DND-41 (cell line): ENCODE measurements around the gene DCTD.

Experiments
- ATAC-seq: fragments of 200-7000 bp; cut with Tn5 transposase; 3 replicates; pipeline ENCODE4 v1.9.1; 2021; ENCODE audit warnings: low read depth; ENCODE audit not compliant: insufficient read depth
- DNase-seq: peaks from one replicate; pipeline ENCODE4 v3.0.0-alpha.2; 2020
- H2AFZ ChIP-seq: 2 replicates; pipeline ENCODE4 v1.6.0; 2012; ENCODE audit warnings: low read depth, low read length
- H3K27ac ChIP-seq: 2 replicates; pipeline ENCODE4 v1.5.1; 2012; ENCODE audit warnings: low read length, inconsistent platforms
- H3K27me3 ChIP-seq: fragments of 200-600 bp; sonication (generic); 2 replicates; pipeline ENCODE4 v1.6.0; 2012; ENCODE audit warnings: low read length, mild to moderate bottlenecking, inconsistent platforms; ENCODE audit not compliant: insufficient read depth, poor library complexity
- H3K36me3 ChIP-seq: 2 replicates; pipeline ENCODE4 v1.5.1; 2012; ENCODE audit warnings: low read length, inconsistent platforms; ENCODE audit not compliant: insufficient read depth
- H3K4me1 ChIP-seq: 2 replicates; pipeline ENCODE4 v1.5.1; 2012; ENCODE audit warnings: mild to moderate bottlenecking, low read length; ENCODE audit not compliant: insufficient read depth
- H3K4me2 ChIP-seq: 2 replicates; pipeline ENCODE4 v1.6.0; 2012; ENCODE audit warnings: mild to moderate bottlenecking, moderate library complexity, low read length, inconsistent platforms; ENCODE audit not compliant: insufficient read depth
- H3K4me3 ChIP-seq, 2 experiments: fragments of 200-600 bp in 1 of 2; shearing (Covaris generic) in 1 of 2; 2 replicates each; pipeline ENCODE4 v1.5.1; 2012 to 2016; ENCODE audit warnings: inconsistent platforms in 2 of 2, low read length in 2 of 2, mild to moderate bottlenecking in 2 of 2, low read depth in 1 of 2, moderate library complexity in 1 of 2
- H3K79me2 ChIP-seq: 2 replicates; pipeline ENCODE4 v1.6.0; 2012; ENCODE audit warnings: low read length, inconsistent platforms; ENCODE audit not compliant: insufficient read depth
- H3K9ac ChIP-seq: 2 replicates; pipeline ENCODE4 v1.6.0; 2012; ENCODE audit warnings: low read depth, mild to moderate bottlenecking, inconsistent platforms, low read length, moderate library complexity
- H3K9me3 ChIP-seq: 2 replicates; pipeline ENCODE4 v1.5.1; 2012; ENCODE audit warnings: low read length, moderate library complexity, mild to moderate bottlenecking, inconsistent platforms; ENCODE audit not compliant: insufficient read depth, severe bottlenecking
- H4K20me1 ChIP-seq: 2 replicates; pipeline ENCODE4 v1.6.0; 2012; ENCODE audit warnings: low read length; ENCODE audit not compliant: insufficient read depth
- EZH2 ChIP-seq: IDR thresholded peaks from 3 replicates; pipeline ENCODE4 v1.6.1; 2012; ENCODE audit warnings: borderline replicate concordance, low read depth, mild to moderate bottlenecking, moderate library complexity, low read length, inconsistent platforms; ENCODE audit not compliant: severe bottlenecking
- TF ChIP-seq, protein P1 (sequence below): IDR thresholded peaks from 2 replicates; pipeline ENCODE4 v1.5.1; 2012; ENCODE audit warnings: borderline replicate concordance, low read length, moderate library complexity, mild to moderate bottlenecking; ENCODE audit not compliant: poor library complexity, severe bottlenecking; ENCODE audit errors: extremely low read depth

DCTD gene

DNA sequence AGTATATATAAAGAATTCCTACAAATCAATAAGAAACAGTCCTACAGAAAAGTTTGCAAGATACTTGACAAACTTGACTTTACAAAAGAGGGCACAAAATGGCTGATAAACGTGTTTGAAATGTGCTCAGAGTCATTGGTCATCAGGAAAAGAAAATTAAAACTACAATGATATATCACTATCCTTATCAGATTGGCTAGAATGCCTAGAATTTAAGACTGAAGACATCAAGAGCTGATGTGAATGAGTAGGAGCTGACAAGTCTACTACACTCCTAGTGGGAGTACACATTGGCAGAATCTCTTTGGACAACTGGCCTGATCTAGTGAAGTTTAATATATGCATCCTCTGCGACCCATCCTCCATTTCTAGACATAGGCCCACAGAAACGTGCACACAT lies 10.3 kb upstream of the DCTD start:
- H3K4me1 ChIP-seq: no peaks in the 10 kb centered on the region
- H3K27me3 ChIP-seq: no peaks in the 10 kb centered on the region
- H3K9me3 ChIP-seq: no peaks in the 10 kb centered on the region
- no peaks in the 10 kb centered on the region for H4K20me1 ChIP-seq
- no peak overlapping the region for H3K9ac ChIP-seq
- H3K36me3 ChIP-seq: no peaks in the 10 kb centered on the region
- DNase-seq (no peak), ATAC-seq (no peak)
- no peak overlapping the region for H3K4me2 ChIP-seq
- H3K4me3 ChIP-seq: no peak overlapping the region
- H3K27ac ChIP-seq: no peak overlapping the region
- no peak overlapping the region for H2AFZ ChIP-seq
- no peak for TF ChIP-seq EZH2
- TF ChIP-seq, protein P1, sequence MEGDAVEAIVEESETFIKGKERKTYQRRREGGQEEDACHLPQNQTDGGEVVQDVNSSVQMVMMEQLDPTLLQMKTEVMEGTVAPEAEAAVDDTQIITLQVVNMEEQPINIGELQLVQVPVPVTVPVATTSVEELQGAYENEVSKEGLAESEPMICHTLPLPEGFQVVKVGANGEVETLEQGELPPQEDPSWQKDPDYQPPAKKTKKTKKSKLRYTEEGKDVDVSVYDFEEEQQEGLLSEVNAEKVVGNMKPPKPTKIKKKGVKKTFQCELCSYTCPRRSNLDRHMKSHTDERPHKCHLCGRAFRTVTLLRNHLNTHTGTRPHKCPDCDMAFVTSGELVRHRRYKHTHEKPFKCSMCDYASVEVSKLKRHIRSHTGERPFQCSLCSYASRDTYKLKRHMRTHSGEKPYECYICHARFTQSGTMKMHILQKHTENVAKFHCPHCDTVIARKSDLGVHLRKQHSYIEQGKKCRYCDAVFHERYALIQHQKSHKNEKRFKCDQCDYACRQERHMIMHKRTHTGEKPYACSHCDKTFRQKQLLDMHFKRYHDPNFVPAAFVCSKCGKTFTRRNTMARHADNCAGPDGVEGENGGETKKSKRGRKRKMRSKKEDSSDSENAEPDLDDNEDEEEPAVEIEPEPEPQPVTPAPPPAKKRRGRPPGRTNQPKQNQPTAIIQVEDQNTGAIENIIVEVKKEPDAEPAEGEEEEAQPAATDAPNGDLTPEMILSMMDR: no peak
- H3K79me2 ChIP-seq: no peaks in the 10 kb centered on the region

DNA sequence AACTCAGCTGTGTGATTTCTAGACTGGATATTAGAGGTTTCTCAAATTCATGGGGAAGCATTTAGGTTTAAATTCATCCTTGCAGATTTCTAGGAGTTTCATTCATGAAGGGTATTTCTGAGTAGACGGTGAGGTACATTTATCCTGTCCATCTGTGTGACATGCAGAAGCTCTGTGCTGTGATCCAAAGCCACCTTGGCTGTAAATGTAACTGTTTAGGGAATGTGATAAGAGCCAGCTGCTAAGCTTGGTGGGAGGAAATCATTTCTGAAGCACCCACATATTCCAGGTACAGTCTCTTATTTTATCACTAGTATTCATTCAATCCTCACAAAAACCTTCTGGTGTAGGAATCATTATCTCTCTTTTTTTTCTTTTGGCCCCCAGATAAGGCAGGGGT lies 8.7 kb upstream of the DCTD start:
- no peak for TF ChIP-seq EZH2

DNA sequence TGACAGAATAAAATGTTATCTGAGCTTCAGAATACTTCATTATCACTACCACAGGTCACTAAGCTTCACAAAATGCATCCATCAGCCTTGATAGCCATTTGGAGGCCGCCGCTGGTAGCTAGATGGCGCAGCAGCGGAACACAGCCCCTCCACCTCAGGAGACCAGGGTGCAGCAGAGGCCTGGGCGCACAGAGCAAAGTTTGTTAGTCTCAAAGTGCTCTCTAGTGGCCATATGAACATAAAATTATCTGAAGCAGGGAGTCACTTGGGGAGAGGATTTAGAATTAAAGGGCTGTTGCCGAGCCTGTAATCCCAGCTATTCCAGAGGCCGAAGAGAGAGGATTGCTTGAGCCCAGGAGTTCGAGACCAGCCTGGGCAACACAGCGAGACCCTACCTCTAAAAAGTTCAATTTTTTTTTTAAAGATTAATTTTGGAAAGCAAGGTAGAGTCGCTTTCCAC lies 8.1 kb upstream of the DCTD start:
- DNase-seq (peak; percentile 34), ATAC-seq (peak; percentile 75)
- H4K20me1 ChIP-seq: no peaks in the 10 kb centered on the region
- no peak overlapping the region for H2AFZ ChIP-seq
- no peak for TF ChIP-seq EZH2
- TF ChIP-seq, protein P1: peak; percentile 46
- no peaks in the 10 kb centered on the region for H3K4me1 ChIP-seq
- no peaks in the 10 kb centered on the region for H3K79me2 ChIP-seq
- H3K27me3 ChIP-seq: no peaks in the 10 kb centered on the region
- H3K4me3 ChIP-seq: no peak overlapping the region
- no peaks in the 10 kb centered on the region for H3K9me3 ChIP-seq
- H3K9ac ChIP-seq: no peak overlapping the region
- H3K27ac ChIP-seq: no peak overlapping the region
- no peaks in the 10 kb centered on the region for H3K36me3 ChIP-seq
- H3K4me2 ChIP-seq: no peak overlapping the region

More for the DNA sequence above, 8.7 kb upstream of the DCTD start:
- Histone ChIP-seq H3K79me2 (no peaks in the 10 kb centered on the region), H3K9me3 (no peaks in the 10 kb centered on the region), H3K4me3 (no peak overlapping the region), H3K27me3 (no peaks in the 10 kb centered on the region), H3K4me2 (no peak overlapping the region), H3K27ac (no peak overlapping the region), H3K9ac (no peak overlapping the region), H2AFZ (no peak overlapping the region), H3K4me1 (no peaks in the 10 kb centered on the region), H4K20me1 (no peaks in the 10 kb centered on the region), H3K36me3 (no peaks in the 10 kb centered on the region)
- DNase-seq (no peak), ATAC-seq (no peak)

DNA sequence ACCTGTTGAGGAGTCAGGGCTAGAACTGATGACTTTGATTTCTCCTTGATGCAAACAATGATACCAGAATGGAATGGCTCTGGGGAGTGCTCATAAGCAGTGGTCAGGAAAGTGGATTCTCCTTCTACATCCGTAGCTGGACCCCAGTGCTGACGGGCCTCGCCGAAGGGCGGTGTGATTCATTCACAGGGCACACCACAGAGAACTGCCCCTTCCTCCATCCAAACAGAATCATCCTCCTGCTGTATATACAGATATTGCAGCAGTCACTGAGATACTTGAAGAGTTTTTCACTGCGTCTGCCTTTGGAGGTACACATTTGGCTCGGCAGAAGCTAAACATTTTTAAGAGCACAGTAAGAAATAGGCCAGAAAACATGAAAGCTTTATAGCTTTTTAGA lies 7.3 kb upstream of the DCTD start:
- H3K9me3 ChIP-seq: no peaks in the 10 kb centered on the region
- no peaks in the 10 kb centered on the region for H3K36me3 ChIP-seq
- H3K4me2 ChIP-seq: no peak overlapping the region
- DNase-seq: no peak
- TF ChIP-seq EZH2: no peak
- TF ChIP-seq, protein P1: no peak
- H3K27ac ChIP-seq: no peak overlapping the region
- H3K4me1 ChIP-seq: no peaks in the 10 kb centered on the region
- no peak overlapping the region for H3K9ac ChIP-seq
- H4K20me1 ChIP-seq: no peaks in the 10 kb centered on the region
- H2AFZ ChIP-seq: no peak overlapping the region
- no peak for ATAC-seq
- H3K79me2 ChIP-seq: no peaks in the 10 kb centered on the region
- no peak overlapping the region for H3K4me3 ChIP-seq
- no peaks in the 10 kb centered on the region for H3K27me3 ChIP-seq
